ENCODE measurements around the gene TMPRSS5.
"Not testable (repeated sequence)": the region's sequence is repeated elsewhere in the genome, so short reads cannot be mapped to it uniquely, and the experiment has no call there.

Gene TMPRSS5

DNA sequence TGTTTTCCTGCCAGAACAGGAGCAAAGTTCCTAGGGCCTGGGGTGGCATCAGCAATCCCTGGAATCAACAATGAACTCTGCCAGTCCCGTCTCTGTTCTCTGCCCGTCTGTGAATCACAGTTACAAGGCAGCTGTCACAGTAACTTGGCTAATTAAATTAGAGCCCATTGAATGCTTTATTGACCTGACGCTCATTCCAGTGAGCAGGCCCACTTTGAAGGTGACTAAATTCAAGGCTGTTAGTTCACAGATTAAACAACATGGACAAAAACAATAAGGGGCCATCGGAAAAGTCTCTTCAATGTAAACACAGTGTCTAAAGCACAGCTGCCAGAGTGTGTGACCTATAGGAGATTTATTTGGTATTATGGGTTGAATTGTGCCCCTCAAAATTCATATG is 17.7 kb upstream of the TMPRSS5 start:
- no peak overlapping the region for H3K4me3 ChIP-seq (ENCODE audit: low read depth in 1 of 5, low read length in 5 of 5)
- H3K9ac ChIP-seq (ENCODE audit: low read length in 5 of 5), result peak overlapping the region in 1 of 5 donors; percentile 5
- H3K4me1 ChIP-seq (ENCODE audit: control insufficient read depth in 5 of 5, insufficient read depth in 5 of 5, low read length in 5 of 5), result peaks cover 0 to 50% (median 27%) of the 10 kb centered on the region in 5 donors
- H3K36me3 ChIP-seq (ENCODE audit: control insufficient read depth in 5 of 5, insufficient read depth in 5 of 5, low read length in 5 of 5), result peaks cover 0 to 5% (median 0%) of the 10 kb centered on the region in 5 donors
- no peaks in the 10 kb centered on the region for H3K9me3 ChIP-seq (ENCODE audit: control insufficient read depth in 5 of 5, low read length in 5 of 5)
- no peaks in the 10 kb centered on the region for H3K27me3 ChIP-seq (ENCODE audit: control insufficient read depth in 5 of 5, insufficient read depth in 4 of 5, low read length in 5 of 5)
- H3K27ac ChIP-seq (ENCODE audit: low read depth, low read length), result no peak overlapping the region

- Histone ChIP-seq H3K4me3 (ENCODE audit: low read depth in 1 of 5, low read length in 5 of 5) (no peak overlapping the region), H3K27me3 (ENCODE audit: control insufficient read depth in 5 of 5, insufficient read depth in 4 of 5, low read length in 5 of 5) (no peaks in the 10 kb centered on the region), H3K9ac (ENCODE audit: low read length in 5 of 5) (no peak overlapping the region), H3K9me3 (ENCODE audit: control insufficient read depth in 5 of 5, low read length in 5 of 5) (no peaks in the 10 kb centered on the region), H3K4me1 (ENCODE audit: control insufficient read depth in 5 of 5, insufficient read depth in 5 of 5, low read length in 5 of 5) (peaks cover 0 to 44% (median 27%) of the 10 kb centered on the region in 5 donors), H3K36me3 (ENCODE audit: control insufficient read depth in 5 of 5, insufficient read depth in 5 of 5, low read length in 5 of 5) (peaks cover 0 to 5% (median 2%) of the 10 kb centered on the region in 5 donors), H3K27ac (ENCODE audit: low read depth, low read length) (no peak overlapping the region)
Observed at GRCh38 chr11:113722934-113723333, 16.8 kb upstream of the TMPRSS5 start.

DNA sequence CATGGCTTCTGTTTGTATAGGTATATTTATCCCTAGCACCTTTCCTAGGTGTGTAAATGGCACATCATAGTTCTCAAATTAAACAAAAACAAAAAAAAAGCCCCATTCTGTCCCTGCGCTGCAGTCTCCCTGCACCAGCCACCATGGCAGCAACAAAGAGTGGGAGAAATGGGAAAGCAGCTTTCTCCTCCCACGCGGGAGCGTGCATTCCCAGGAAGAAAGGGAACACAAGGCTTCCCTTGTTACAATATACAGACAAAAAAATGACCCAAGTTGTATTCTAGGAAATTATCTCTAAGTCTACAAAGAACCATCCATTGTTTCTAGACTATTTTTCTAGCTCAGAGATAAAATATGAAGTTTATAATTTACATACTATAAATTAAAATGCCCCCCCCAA is 16.1 kb upstream of the TMPRSS5 start:
- H3K27ac ChIP-seq (ENCODE audit: low read depth, low read length), result no peak overlapping the region
- H3K4me1 ChIP-seq (ENCODE audit: control insufficient read depth in 5 of 5, insufficient read depth in 5 of 5, low read length in 5 of 5), result peaks cover 0 to 44% (median 27%) of the 10 kb centered on the region in 5 donors
- H3K4me3 ChIP-seq (ENCODE audit: low read depth in 1 of 5, low read length in 5 of 5), result no peak overlapping the region
- no peaks in the 10 kb centered on the region for H3K9me3 ChIP-seq (ENCODE audit: control insufficient read depth in 5 of 5, low read length in 5 of 5)
- H3K36me3 ChIP-seq (ENCODE audit: control insufficient read depth in 5 of 5, insufficient read depth in 5 of 5, low read length in 5 of 5), result peaks cover 0 to 5% (median 2%) of the 10 kb centered on the region in 5 donors
- no peak overlapping the region for H3K9ac ChIP-seq (ENCODE audit: low read length in 5 of 5)
- H3K27me3 ChIP-seq (ENCODE audit: control insufficient read depth in 5 of 5, insufficient read depth in 4 of 5, low read length in 5 of 5), result no peaks in the 10 kb centered on the region

GRCh38 chr11:113721462-113722066 is 15.5 kb upstream of the TMPRSS5 start:
- no peak overlapping the region for H3K27ac ChIP-seq (ENCODE audit: low read depth, low read length)
- H3K27me3 ChIP-seq (ENCODE audit: control insufficient read depth in 5 of 5, insufficient read depth in 4 of 5, low read length in 5 of 5), result no peaks in the 10 kb centered on the region
- H3K36me3 ChIP-seq (ENCODE audit: control insufficient read depth in 5 of 5, insufficient read depth in 5 of 5, low read length in 5 of 5), result peaks cover 0 to 5% (median 2%) of the 10 kb centered on the region in 5 donors
- no peak overlapping the region for H3K4me3 ChIP-seq (ENCODE audit: low read depth in 1 of 5, low read length in 5 of 5)
- H3K9ac ChIP-seq (ENCODE audit: low read length in 5 of 5), result no peak overlapping the region
- H3K4me1 ChIP-seq (ENCODE audit: control insufficient read depth in 5 of 5, insufficient read depth in 5 of 5, low read length in 5 of 5), result peaks cover 0 to 44% (median 27%) of the 10 kb centered on the region in 5 donors
- H3K9me3 ChIP-seq (ENCODE audit: control insufficient read depth in 5 of 5, low read length in 5 of 5), result no peaks in the 10 kb centered on the region

GRCh38 chr11:113720478-113720877 is 14.4 kb upstream of the TMPRSS5 start:
- H3K27ac ChIP-seq (ENCODE audit: low read depth, low read length); H3K27me3 ChIP-seq (ENCODE audit: control insufficient read depth in 5 of 5, insufficient read depth in 4 of 5, low read length in 5 of 5); H3K9me3 ChIP-seq (ENCODE audit: control insufficient read depth in 5 of 5, low read length in 5 of 5); H3K9ac ChIP-seq (ENCODE audit: low read length in 5 of 5); H3K4me3 ChIP-seq (ENCODE audit: low read depth in 1 of 5, low read length in 5 of 5): not testable (repeated sequence)
- peaks cover 0 to 10% (median 2%) of the 10 kb centered on the region in 5 donors for H3K36me3 ChIP-seq (ENCODE audit: control insufficient read depth in 5 of 5, insufficient read depth in 5 of 5, low read length in 5 of 5)
- peaks cover 0 to 44% (median 30%) of the 10 kb centered on the region in 5 donors for H3K4me1 ChIP-seq (ENCODE audit: control insufficient read depth in 5 of 5, insufficient read depth in 5 of 5, low read length in 5 of 5)

- H3K9ac ChIP-seq (ENCODE audit: low read length in 5 of 5), result no peak overlapping the region
- H3K4me1 ChIP-seq (ENCODE audit: control insufficient read depth in 5 of 5, insufficient read depth in 5 of 5, low read length in 5 of 5), result peaks cover 0 to 11% (median 6%) of the 10 kb centered on the region in 5 donors
- H3K36me3 ChIP-seq (ENCODE audit: control insufficient read depth in 5 of 5, insufficient read depth in 5 of 5, low read length in 5 of 5), result peaks cover 0 to 10% (median 2%) of the 10 kb centered on the region in 5 donors
- H3K27ac ChIP-seq (ENCODE audit: low read depth, low read length), result no peak overlapping the region
- peaks cover 0 to 4% (median 0%) of the 10 kb centered on the region in 5 donors for H3K9me3 ChIP-seq (ENCODE audit: control insufficient read depth in 5 of 5, low read length in 5 of 5)
- H3K4me3 ChIP-seq (ENCODE audit: low read depth in 1 of 5, low read length in 5 of 5), result no peak overlapping the region
- H3K27me3 ChIP-seq (ENCODE audit: control insufficient read depth in 5 of 5, insufficient read depth in 4 of 5, low read length in 5 of 5), result no peaks in the 10 kb centered on the region
Observed at GRCh38 chr11:113715882-113716625, 9.9 kb upstream of the TMPRSS5 start.

GRCh38 chr11:113715273-113715672 is 9.2 kb upstream of the TMPRSS5 start:
- Histone ChIP-seq H3K4me1 (ENCODE audit: control insufficient read depth in 5 of 5, insufficient read depth in 5 of 5, low read length in 5 of 5) (peaks cover 0 to 10% (median 6%) of the 10 kb centered on the region in 5 donors), H3K36me3 (ENCODE audit: control insufficient read depth in 5 of 5, insufficient read depth in 5 of 5, low read length in 5 of 5) (peaks cover 0 to 10% (median 2%) of the 10 kb centered on the region in 5 donors), H3K27ac (ENCODE audit: low read depth, low read length) (no peak overlapping the region), H3K27me3 (ENCODE audit: control insufficient read depth in 5 of 5, insufficient read depth in 4 of 5, low read length in 5 of 5) (no peaks in the 10 kb centered on the region), H3K9ac (ENCODE audit: low read length in 5 of 5) (no peak overlapping the region), H3K4me3 (ENCODE audit: low read depth in 1 of 5, low read length in 5 of 5) (no peak overlapping the region), H3K9me3 (ENCODE audit: control insufficient read depth in 5 of 5, low read length in 5 of 5) (peaks cover 0 to 9% (median 0%) of the 10 kb centered on the region in 5 donors)

DNA sequence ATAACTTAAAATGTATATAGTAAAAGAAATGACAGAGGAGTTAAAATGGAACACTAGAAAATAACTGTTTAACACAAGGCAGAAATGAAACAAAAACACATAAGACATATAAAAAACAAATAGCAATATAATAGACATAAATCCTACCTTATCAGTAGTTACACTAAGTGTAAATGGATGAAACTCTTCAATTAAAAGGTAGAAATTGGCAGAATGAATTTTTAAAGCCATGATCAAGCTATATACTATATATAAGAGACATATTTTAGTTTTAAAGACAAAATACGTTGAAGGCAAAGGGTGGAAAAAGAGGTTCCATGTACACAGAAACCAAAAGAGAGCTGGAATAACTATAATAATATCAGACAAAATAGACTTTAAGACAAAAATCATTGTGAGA is 4.9 kb upstream of the TMPRSS5 start:
- Histone ChIP-seq H3K36me3 (ENCODE audit: control insufficient read depth in 5 of 5, insufficient read depth in 5 of 5, low read length in 5 of 5) (peaks cover 0 to 3% (median 0%) of the 10 kb centered on the region in 5 donors), H3K4me3 (ENCODE audit: low read depth in 1 of 5, low read length in 5 of 5) (no peak overlapping the region), H3K9me3 (ENCODE audit: control insufficient read depth in 5 of 5, low read length in 5 of 5) (peaks cover 0 to 24% (median 9%) of the 10 kb centered on the region in 5 donors), H3K4me1 (ENCODE audit: control insufficient read depth in 5 of 5, insufficient read depth in 5 of 5, low read length in 5 of 5) (peaks cover 0 to 22% (median 17%) of the 10 kb centered on the region in 5 donors), H3K27ac (ENCODE audit: low read depth, low read length) (no peak overlapping the region), H3K27me3 (ENCODE audit: control insufficient read depth in 5 of 5, insufficient read depth in 4 of 5, low read length in 5 of 5) (no peaks in the 10 kb centered on the region), H3K9ac (ENCODE audit: low read length in 5 of 5) (no peak overlapping the region)

DNA sequence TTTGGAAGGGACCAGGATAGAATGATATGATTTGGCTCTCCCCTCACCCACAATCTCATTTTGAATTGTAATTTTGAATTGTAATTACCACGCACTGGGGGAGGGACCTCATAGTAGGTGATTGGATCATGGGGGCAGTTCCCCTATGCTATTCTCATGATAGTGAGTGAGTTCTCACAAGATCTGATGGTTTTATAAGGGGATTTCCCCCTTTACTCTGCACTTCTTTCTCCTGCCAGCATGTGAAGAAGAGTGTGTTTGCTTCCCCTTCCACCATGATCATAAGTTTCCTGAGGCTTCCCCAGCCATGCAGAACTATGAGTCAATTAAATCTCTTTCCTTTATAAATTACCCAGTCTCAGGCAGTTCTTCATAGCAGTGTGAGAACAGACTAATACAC is 2.6 kb downstream of the TMPRSS5 start:
- H3K9ac ChIP-seq (ENCODE audit: low read length in 5 of 5); H3K36me3 ChIP-seq (ENCODE audit: control insufficient read depth in 5 of 5, insufficient read depth in 5 of 5, low read length in 5 of 5); H3K27me3 ChIP-seq (ENCODE audit: control insufficient read depth in 5 of 5, insufficient read depth in 4 of 5, low read length in 5 of 5); H3K27ac ChIP-seq (ENCODE audit: low read depth, low read length); H3K9me3 ChIP-seq (ENCODE audit: control insufficient read depth in 5 of 5, low read length in 5 of 5); H3K4me3 ChIP-seq (ENCODE audit: low read depth in 1 of 5, low read length in 5 of 5): not testable (repeated sequence)
- H3K4me1 ChIP-seq (ENCODE audit: control insufficient read depth in 5 of 5, insufficient read depth in 5 of 5, low read length in 5 of 5), result peaks cover 0 to 23% (median 15%) of the 10 kb centered on the region in 5 donors

DNA sequence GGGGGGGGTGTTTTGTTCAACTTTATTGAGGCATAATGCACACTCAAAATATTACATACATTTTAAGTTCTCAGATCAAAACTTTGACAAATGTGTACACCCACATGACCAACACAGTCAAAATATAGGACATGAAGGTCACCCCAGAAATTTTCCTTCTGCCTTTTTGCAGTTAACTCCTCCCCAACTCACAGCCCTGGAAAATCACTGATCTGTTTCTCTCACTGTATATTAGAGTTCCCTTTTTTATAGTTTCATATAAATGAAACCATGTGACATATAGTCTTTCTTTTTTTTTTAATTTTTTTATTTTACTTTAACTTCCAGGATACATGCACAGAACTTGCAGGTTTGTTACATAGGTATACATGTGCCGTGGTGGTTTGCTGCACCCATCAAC is 4.6 kb downstream of the TMPRSS5 start:
- Histone ChIP-seq H3K4me3 (ENCODE audit: low read depth in 1 of 5, low read length in 5 of 5) (no peak overlapping the region), H3K27ac (ENCODE audit: low read depth, low read length) (no peak overlapping the region), H3K9ac (ENCODE audit: low read length in 5 of 5) (no peak overlapping the region)

More for the DNA sequence above, 4.6 kb downstream of the TMPRSS5 start:
- no peaks in the 10 kb centered on the region for H3K9me3 ChIP-seq (ENCODE audit: control insufficient read depth in 5 of 5, low read length in 5 of 5)
- peaks cover 0 to 7% (median under 1%) of the 10 kb centered on the region in 5 donors for H3K36me3 ChIP-seq (ENCODE audit: control insufficient read depth in 5 of 5, insufficient read depth in 5 of 5, low read length in 5 of 5)
- H3K27me3 ChIP-seq (ENCODE audit: control insufficient read depth in 5 of 5, insufficient read depth in 4 of 5, low read length in 5 of 5), result no peaks in the 10 kb centered on the region
- peaks cover 0 to 15% (median 9%) of the 10 kb centered on the region in 5 donors for H3K4me1 ChIP-seq (ENCODE audit: control insufficient read depth in 5 of 5, insufficient read depth in 5 of 5, low read length in 5 of 5)

All from subcutaneous abdominal adipose tissue (tissue), 5 donors.